HCT116 (cell line): ENCODE results near the gene ZFPL1. TPM values are rescaled to one million over a fixed set of nuclear protein-coding genes. Genes with fewer than 3 reads are reported as not detected.
"Not testable (repeated sequence)": the region's sequence is repeated elsewhere in the genome, so short reads cannot be mapped to it uniquely, and the experiment has no call there.

Experiments used
- ATAC-seq: fragments of 200-7000 bp; cut with Tn5 transposase; 2 replicates; pipeline ENCODE4 v1.9.1; 2020; ENCODE audit warnings: mild to moderate bottlenecking, moderate library complexity
- BruUV-seq: library from RNA; stranded (reverse); fragments of 400-500 nt; replicated peaks from 2 replicates; lab custom pipeline; 2021; lab: Mats Ljungman, UMichigan
- CTCF ChIA-PET: fragments of 300-600 bp; sonication (Branson Sonifier 250); formaldehyde crosslinking; loops from one replicate; lab custom pipeline; 2021; ENCODE audit warnings: antibody characterized with exemption; lab: Charles Lee
- POLR2A ChIA-PET: fragments of 300-600, 350-600 bp; sonication (Branson Sonifier 250); formaldehyde crosslinking; loops from one replicate; lab custom pipeline; 2021; ENCODE audit warnings: antibody characterized with exemption; lab: Charles Lee
- RAD21 ChIA-PET, 2 experiments: fragments of 300-600 bp; sonication (Branson Sonifier 250); formaldehyde crosslinking; loops; one replicate each; lab custom pipeline; 2023; ENCODE audit warnings: low total read pairs in 2 of 2; ENCODE audit not compliant: uncharacterized antibody in 2 of 2, unreplicated experiment in 2 of 2, low non-redundant PET in 1 of 2; lab: Charles Lee
- DNase-seq: peaks from one replicate; pipeline ENCODE4 v3.0.0-alpha.2; 2010; ENCODE audit warnings: low read depth, low spot score
- H2AFZ ChIP-seq: fragments of 200-600 bp; shearing (Covaris generic), sonication (generic); 2 replicates; pipeline ENCODE4 v1.6.1; 2017; ENCODE audit warnings: low read depth, mixed run types, mixed read lengths, antibody characterized with exemption, low read length; ENCODE audit not compliant: poor library complexity, severe bottlenecking
- H3K27ac ChIP-seq: 2 replicates; pipeline ENCODE4 v1.5.1; 2012; ENCODE audit warnings: low read depth, low read length
- H3K27me3 ChIP-seq: fragments of 200-600 bp; sonication (generic); 2 replicates; pipeline ENCODE4 v1.6.1; 2016; ENCODE audit warnings: mixed run types, low read length, mixed read lengths; ENCODE audit not compliant: insufficient read depth
- H3K36me3 ChIP-seq, 2 experiments: fragments of 200-500 bp in 1 of 2; fragments of 200-600 bp in 1 of 2; sonication (Bioruptor generic) in 1 of 2; sonication (generic) in 1 of 2; 2 replicates each; pipeline versions ENCODE4 v1.5.1 to v1.6.1; 2014 to 2016; ENCODE audit warnings: low read length in 2 of 2, inconsistent platforms in 1 of 2, mixed read lengths in 1 of 2, mixed run types in 1 of 2; ENCODE audit not compliant: insufficient read depth in 2 of 2, control insufficient read depth in 1 of 2
- H3K4me1 ChIP-seq, 2 experiments: fragments of 200-600 bp in 1 of 2; sonication (generic) in 1 of 2; 2 replicates each; pipeline versions ENCODE4 v1.5.1 to v1.6.1; 2012 to 2017; ENCODE audit warnings: low read length in 2 of 2, inconsistent platforms in 1 of 2, mild to moderate bottlenecking in 1 of 2, mixed read lengths in 1 of 2, mixed run types in 1 of 2, moderate library complexity in 1 of 2; ENCODE audit not compliant: insufficient read depth in 2 of 2, control insufficient read depth in 1 of 2
- H3K4me2 ChIP-seq: fragments of 200-600 bp; sonication (generic); 2 replicates; pipeline ENCODE4 v1.6.1; 2017; ENCODE audit warnings: mixed run types, low read length, mixed read lengths
- H3K4me3 ChIP-seq, 2 experiments: fragments of 200-600 bp in 1 of 2; sonication (generic) in 1 of 2; replicated peaks in 1 of 2; 2 replicates each; pipeline ENCODE4 v1.5.1; 2011 to 2016; ENCODE audit warnings: low read length in 2 of 2, control low read depth in 1 of 2, low read depth in 1 of 2, mild to moderate bottlenecking in 1 of 2, mixed read lengths in 1 of 2, mixed run types in 1 of 2
- H3K79me2 ChIP-seq: fragments of 200-600 bp; sonication (generic); 2 replicates; pipeline ENCODE4 v1.6.1; 2017; ENCODE audit warnings: mild to moderate bottlenecking, mixed run types, low read length, moderate library complexity, mixed read lengths; ENCODE audit not compliant: insufficient read depth
- H3K9ac ChIP-seq: fragments of 200-600 bp; sonication (generic); 2 replicates; pipeline ENCODE4 v1.6.1; 2016; ENCODE audit warnings: low read length, mixed read lengths
- H3K9me2 ChIP-seq: fragments of 200-600 bp; sonication (generic), shearing (Covaris generic); 2 replicates; pipeline ENCODE4 v1.6.1; 2017; ENCODE audit warnings: mixed run types, mild to moderate bottlenecking, moderate library complexity; ENCODE audit not compliant: insufficient read depth
- H3K9me3 ChIP-seq, 2 experiments: fragments of 200-500 bp in 1 of 2; fragments of 200-600 bp in 1 of 2; sonication (Bioruptor generic) in 1 of 2; sonication (generic) in 1 of 2; 2 replicates each; pipeline ENCODE4 v1.6.1; 2014 to 2017; ENCODE audit warnings: low read length in 2 of 2, mixed read lengths in 2 of 2, inconsistent platforms in 1 of 2, low read depth in 1 of 2, mild to moderate bottlenecking in 1 of 2, mixed run types in 1 of 2, moderate library complexity in 1 of 2; ENCODE audit not compliant: control insufficient read depth in 1 of 2, insufficient read depth in 1 of 2
- H4K20me1 ChIP-seq: fragments of 200-600 bp; sonication (generic), shearing (Covaris generic); 2 replicates; pipeline ENCODE4 v1.6.1; 2017; ENCODE audit warnings: mixed run types, mild to moderate bottlenecking, moderate library complexity; ENCODE audit not compliant: insufficient read depth
- CBX3 ChIP-seq: IDR thresholded peaks from 2 replicates; pipeline ENCODE4 v1.6.1; 2012; ENCODE audit warnings: low read depth
- CEBPB ChIP-seq: IDR thresholded peaks from 2 replicates; pipeline ENCODE4 v1.6.1; 2012; ENCODE audit warnings: low read depth
- POLR2AphosphoS5 ChIP-seq: IDR thresholded peaks from 2 replicates; pipeline ENCODE4 v1.6.1; 2011; ENCODE audit warnings: mild to moderate bottlenecking, low read depth, low read length, moderate library complexity
- intact Hi-C: fragments of 100-400 bp; cut with micrococcal nuclease; formaldehyde crosslinking; loops from 2 replicates; pipeline ENCODE4 v1.10.0; 2022
- total RNA-seq: library from RNA; stranded (reverse); gene quantifications from one replicate; pipeline ENCODE4 v1.2.1, GENCODE V29; 2021; ENCODE audit not compliant: unreplicated experiment
- TF ChIP-seq, protein P1 (sequence below): IDR thresholded peaks from 2 replicates; pipeline ENCODE4 v1.6.1; 2011; ENCODE audit warnings: mild to moderate bottlenecking, low read length, moderate library complexity; ENCODE audit not compliant: insufficient replicate concordance; ENCODE audit errors: extremely low read depth
- TF ChIP-seq, protein P2 (sequence below): IDR thresholded peaks from 2 replicates; pipeline ENCODE4 v1.6.1; 2012; ENCODE audit warnings: low read depth

The ZFPL1 gene
- total RNA-seq, 1 experiment from 2014 or later, result 35.3 TPM

DNA sequence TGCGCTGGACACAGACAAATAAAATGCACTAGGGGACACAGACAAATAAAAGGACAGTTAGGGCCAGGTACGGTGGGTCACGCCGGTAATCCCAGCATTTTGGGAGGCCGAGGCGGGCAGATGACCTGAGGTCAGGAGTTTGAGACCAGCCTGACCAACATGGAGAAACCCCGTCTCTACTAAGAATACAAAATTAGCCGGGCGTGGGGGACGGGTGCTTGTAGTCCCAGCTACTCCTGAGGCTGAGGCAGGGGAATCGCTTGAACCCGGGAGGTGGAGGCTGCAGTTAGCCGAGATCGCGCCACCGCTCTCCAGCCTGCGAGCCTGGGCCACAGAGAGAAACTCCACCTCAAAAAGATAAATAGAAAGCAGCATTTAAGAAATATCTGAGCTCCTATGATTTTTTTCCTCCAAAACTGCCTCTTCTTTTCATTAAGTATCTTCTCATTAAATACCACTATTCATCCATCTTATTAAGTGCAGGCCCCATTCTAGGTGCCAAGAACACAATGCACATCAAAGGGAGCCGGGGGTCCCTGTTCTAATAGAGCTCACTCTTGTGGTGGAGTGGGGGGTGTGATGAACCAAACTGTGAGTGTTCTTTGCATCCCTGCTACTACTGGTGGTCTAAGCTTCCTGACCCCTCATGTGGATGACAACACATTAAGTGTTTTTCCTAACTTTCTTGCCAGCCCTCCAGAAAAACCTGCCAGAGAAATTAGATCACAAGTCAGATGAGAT lies 34.2 kb downstream of the ZFPL1 start (continued):
- TF ChIP-seq, protein P1, sequence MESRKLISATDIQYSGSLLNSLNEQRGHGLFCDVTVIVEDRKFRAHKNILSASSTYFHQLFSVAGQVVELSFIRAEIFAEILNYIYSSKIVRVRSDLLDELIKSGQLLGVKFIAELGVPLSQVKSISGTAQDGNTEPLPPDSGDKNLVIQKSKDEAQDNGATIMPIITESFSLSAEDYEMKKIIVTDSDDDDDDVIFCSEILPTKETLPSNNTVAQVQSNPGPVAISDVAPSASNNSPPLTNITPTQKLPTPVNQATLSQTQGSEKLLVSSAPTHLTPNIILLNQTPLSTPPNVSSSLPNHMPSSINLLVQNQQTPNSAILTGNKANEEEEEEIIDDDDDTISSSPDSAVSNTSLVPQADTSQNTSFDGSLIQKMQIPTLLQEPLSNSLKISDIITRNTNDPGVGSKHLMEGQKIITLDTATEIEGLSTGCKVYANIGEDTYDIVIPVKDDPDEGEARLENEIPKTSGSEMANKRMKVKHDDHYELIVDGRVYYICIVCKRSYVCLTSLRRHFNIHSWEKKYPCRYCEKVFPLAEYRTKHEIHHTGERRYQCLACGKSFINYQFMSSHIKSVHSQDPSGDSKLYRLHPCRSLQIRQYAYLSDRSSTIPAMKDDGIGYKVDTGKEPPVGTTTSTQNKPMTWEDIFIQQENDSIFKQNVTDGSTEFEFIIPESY, result no peak
- TF ChIP-seq, protein P2, sequence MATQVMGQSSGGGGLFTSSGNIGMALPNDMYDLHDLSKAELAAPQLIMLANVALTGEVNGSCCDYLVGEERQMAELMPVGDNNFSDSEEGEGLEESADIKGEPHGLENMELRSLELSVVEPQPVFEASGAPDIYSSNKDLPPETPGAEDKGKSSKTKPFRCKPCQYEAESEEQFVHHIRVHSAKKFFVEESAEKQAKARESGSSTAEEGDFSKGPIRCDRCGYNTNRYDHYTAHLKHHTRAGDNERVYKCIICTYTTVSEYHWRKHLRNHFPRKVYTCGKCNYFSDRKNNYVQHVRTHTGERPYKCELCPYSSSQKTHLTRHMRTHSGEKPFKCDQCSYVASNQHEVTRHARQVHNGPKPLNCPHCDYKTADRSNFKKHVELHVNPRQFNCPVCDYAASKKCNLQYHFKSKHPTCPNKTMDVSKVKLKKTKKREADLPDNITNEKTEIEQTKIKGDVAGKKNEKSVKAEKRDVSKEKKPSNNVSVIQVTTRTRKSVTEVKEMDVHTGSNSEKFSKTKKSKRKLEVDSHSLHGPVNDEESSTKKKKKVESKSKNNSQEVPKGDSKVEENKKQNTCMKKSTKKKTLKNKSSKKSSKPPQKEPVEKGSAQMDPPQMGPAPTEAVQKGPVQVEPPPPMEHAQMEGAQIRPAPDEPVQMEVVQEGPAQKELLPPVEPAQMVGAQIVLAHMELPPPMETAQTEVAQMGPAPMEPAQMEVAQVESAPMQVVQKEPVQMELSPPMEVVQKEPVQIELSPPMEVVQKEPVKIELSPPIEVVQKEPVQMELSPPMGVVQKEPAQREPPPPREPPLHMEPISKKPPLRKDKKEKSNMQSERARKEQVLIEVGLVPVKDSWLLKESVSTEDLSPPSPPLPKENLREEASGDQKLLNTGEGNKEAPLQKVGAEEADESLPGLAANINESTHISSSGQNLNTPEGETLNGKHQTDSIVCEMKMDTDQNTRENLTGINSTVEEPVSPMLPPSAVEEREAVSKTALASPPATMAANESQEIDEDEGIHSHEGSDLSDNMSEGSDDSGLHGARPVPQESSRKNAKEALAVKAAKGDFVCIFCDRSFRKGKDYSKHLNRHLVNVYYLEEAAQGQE, result no peak
- no peak for TF ChIP-seq CBX3
- TF ChIP-seq CEBPB, result no peak

DNA sequence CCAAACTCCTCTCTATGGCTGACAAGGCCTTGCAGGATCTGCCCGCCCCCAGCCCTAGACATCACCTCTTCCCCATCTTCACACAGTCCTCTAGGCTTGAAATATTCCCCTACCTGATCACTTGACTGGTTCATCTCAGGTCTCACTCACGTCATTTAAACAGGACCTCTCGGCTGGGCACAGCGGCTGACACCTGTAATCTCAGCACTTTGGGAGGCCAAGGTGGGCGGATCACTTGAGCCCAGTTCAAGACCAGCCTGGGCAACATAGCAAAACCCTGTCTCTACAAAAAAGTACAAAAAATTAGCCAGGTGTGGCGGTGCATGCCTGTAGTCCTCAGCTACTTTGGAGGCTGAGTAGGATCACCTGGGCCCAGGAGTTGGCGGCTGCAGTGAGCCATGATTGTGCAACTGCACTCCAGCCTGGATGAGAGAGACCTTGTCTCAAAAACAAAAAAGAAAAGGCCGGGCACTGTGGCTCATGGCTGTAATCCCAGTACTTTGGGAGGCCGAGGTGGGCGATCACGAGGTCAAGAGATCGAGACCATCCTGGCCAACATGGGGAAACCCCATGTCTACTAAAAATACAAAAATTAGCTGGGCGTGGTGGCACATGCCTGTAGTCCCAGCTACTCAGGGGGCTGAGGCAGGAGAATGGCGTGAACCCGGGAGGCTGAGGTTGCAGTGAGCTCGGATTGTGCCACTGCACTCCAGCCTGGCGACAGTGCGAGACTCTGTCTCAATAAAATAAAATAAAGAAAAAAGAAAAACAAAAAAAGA lies 35.1 kb downstream of the ZFPL1 start:
- BruUV-seq, ATAC-seq, H3K9ac ChIP-seq, H3K4me2 ChIP-seq, H3K4me3 ChIP-seq, RAD21 ChIA-PET, CTCF ChIA-PET, DNase-seq, H3K9me3 ChIP-seq, H3K27me3 ChIP-seq, H3K9me2 ChIP-seq, H4K20me1 ChIP-seq, H2AFZ ChIP-seq: not testable (repeated sequence)
- Histone ChIP-seq H3K79me2 (peaks cover 69% of the 10 kb centered on the region), H3K27ac (0 out of 2 replicates have a peak overlapping the region, but pooled peaks have one; percentile 20), H3K36me3 (peaks cover 10 to 45% of the 10 kb centered on the region in 2 experiments), H3K4me1 (peaks cover 16 to 37% of the 10 kb centered on the region in 2 experiments; a peak in 3 of 4 replicates)
- POLR2A ChIA-PET, result interaction anchor here (1.7 kb wide), 1 partner anchor 16 kb away, joined by 5 read pairs; no protein-coding TSS in a partner anchor
- TF ChIP-seq POLR2AphosphoS5, result peak; percentile 37; the same call in 1 of the 2 replicates
- intact Hi-C loops, result loop anchor here (5.0 to 10.0 kb wide), 3 partner anchors 107 to 332 kb away; partner anchors contain the start of genes ARL2 and ATG2A
